ENCODE data around the gene CPSF7.

Gene CPSF7

DNA sequence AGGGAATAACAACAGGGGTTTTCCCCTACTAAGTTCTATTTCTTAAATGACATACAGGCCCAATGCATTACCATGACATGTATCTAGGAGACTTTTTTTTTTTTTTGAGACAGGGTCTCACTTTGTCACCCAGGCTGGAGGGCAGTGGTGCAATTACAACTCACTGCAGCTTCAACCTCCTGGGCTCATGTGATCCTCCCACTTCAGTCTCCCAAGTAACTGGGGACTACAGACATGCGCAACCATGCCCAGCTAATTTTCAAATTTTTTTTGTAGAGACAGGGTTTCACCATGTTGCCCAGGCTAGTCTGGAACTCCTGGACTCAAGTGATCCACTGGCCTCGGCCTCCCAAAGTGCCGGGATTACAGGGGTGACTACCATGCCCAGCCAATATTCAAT, 7.5 kb downstream of the CPSF7 start:
- no peak overlapping the region for H3K4me3 ChIP-seq (ENCODE audit: low read depth, low read length)
- TF ChIP-seq, protein P1, sequence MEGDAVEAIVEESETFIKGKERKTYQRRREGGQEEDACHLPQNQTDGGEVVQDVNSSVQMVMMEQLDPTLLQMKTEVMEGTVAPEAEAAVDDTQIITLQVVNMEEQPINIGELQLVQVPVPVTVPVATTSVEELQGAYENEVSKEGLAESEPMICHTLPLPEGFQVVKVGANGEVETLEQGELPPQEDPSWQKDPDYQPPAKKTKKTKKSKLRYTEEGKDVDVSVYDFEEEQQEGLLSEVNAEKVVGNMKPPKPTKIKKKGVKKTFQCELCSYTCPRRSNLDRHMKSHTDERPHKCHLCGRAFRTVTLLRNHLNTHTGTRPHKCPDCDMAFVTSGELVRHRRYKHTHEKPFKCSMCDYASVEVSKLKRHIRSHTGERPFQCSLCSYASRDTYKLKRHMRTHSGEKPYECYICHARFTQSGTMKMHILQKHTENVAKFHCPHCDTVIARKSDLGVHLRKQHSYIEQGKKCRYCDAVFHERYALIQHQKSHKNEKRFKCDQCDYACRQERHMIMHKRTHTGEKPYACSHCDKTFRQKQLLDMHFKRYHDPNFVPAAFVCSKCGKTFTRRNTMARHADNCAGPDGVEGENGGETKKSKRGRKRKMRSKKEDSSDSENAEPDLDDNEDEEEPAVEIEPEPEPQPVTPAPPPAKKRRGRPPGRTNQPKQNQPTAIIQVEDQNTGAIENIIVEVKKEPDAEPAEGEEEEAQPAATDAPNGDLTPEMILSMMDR (conservative IDR thresholded peaks at IDR 0.05; ENCODE audit: low read depth, low read length): no peak
- DNase-seq (ENCODE audit: low read depth): no peak

- TF ChIP-seq, protein P1 (conservative IDR thresholded peaks at IDR 0.05; ENCODE audit: low read depth, low read length): no peak
- no peak overlapping the region for H3K4me3 ChIP-seq (ENCODE audit: low read depth, low read length)
- no peak for DNase-seq (ENCODE audit: low read depth)
These were observed 11.6 kb downstream of the CPSF7 start for GRCh38 chr11:61418136-61418535.

DNA sequence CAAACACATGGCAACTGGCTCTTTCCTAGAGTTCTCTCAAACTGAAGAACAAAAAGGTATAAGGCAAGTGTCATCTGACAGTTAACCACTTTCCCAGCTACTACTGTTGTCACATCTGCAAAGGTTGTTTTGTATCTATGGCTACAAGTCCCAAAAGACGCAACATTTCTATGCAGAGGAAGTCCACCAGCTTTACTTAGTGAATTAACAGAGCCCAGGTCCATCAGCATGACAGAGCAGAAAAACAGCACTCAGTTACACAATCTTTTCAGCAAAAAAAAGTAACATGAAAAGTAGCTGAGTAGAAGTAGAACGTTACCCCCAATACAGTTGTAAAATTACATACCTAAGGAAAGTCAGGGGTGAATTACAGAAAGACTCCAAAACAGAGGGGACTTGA, 12.1 kb downstream of the CPSF7 start:
- H3K4me3 ChIP-seq (ENCODE audit: low read depth, low read length): no peak overlapping the region
- DNase-seq (ENCODE audit: low read depth): peak; percentile 47
- TF ChIP-seq, protein P1 (conservative IDR thresholded peaks at IDR 0.05; ENCODE audit: low read depth, low read length): no peak

- DNase-seq (ENCODE audit: low read depth): no peak
- TF ChIP-seq, protein P1 (conservative IDR thresholded peaks at IDR 0.05; ENCODE audit: low read depth, low read length): no peak
- H3K4me3 ChIP-seq (ENCODE audit: low read depth, low read length): no peak overlapping the region
These were observed 12.8 kb downstream of the CPSF7 start for GRCh38 chr11:61416941-61417340.

GRCh38 chr11:61415381-61415780, 14.4 kb downstream of the CPSF7 start:
- no peak for DNase-seq (ENCODE audit: low read depth)
- TF ChIP-seq, protein P1 (conservative IDR thresholded peaks at IDR 0.05; ENCODE audit: low read depth, low read length): no peak

DNA sequence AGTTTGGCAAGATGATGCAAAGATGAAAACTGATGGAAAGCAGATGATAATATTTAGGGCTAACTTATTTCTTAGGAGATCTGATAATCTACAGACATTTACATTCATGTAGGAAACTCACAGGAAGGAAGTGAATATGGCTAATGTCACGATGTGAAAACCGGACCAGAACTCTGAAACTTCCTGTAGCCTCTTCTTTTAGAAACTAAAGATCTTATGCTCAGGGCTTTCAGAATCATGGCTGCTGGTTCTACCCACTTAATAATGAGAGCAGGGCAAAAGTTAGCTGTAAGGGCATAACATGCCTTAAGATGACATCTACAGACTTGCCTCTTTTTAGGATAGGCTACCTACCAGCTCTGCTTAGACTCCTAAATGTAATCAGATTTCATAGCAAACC, 15.2 kb downstream of the CPSF7 start:
- no peak for DNase-seq (ENCODE audit: low read depth)
- TF ChIP-seq, protein P1 (conservative IDR thresholded peaks at IDR 0.05; ENCODE audit: low read depth, low read length): no peak
- H3K4me3 ChIP-seq (ENCODE audit: low read depth, low read length): no peak overlapping the region

More at GRCh38 chr11:61415381-61415780, 14.4 kb downstream of the CPSF7 start:
- H3K4me3 ChIP-seq (ENCODE audit: low read depth, low read length): no peak overlapping the region

GRCh38 chr11:61413496-61413895, 16.3 kb downstream of the CPSF7 start:
- no peak for DNase-seq (ENCODE audit: low read depth)
- TF ChIP-seq, protein P1 (conservative IDR thresholded peaks at IDR 0.05; ENCODE audit: low read depth, low read length): no peak
- no peak overlapping the region for H3K4me3 ChIP-seq (ENCODE audit: low read depth, low read length)

Measured in choroid plexus epithelial cell (primary cell).